H9 (cell line): ENCODE results near the gene MESD. TPM values are rescaled to one million over a fixed set of nuclear protein-coding genes. Genes with fewer than 3 reads are reported as not detected.
A peak's percentile ranks its signal among the peaks of the same experiment; 100 is the strongest.

Experiments used
- DNase-seq: peaks from one replicate; pipeline ENCODE4 v3.0.0-alpha.2; 2017
- H2AFZ ChIP-seq: one replicate; pipeline ENCODE4 v1.6.1; 2013; ENCODE audit warnings: mild to moderate bottlenecking, low read length, control low read depth, moderate library complexity
- H2AK5ac ChIP-seq: 2 replicates; pipeline ENCODE4 v1.6.1; 2013; ENCODE audit warnings: low read length, control low read depth, mixed read lengths; ENCODE audit not compliant: insufficient read length
- H2BK120ac ChIP-seq: one replicate; pipeline ENCODE4 v1.6.1; 2013; ENCODE audit warnings: low read depth, mild to moderate bottlenecking, low read length, control low read depth, inconsistent platforms; ENCODE audit not compliant: poor library complexity, severe bottlenecking
- H2BK12ac ChIP-seq: 2 replicates; pipeline ENCODE4 v1.6.1; 2013; ENCODE audit warnings: low read length, control low read depth, mixed read lengths, low read depth; ENCODE audit not compliant: insufficient read length
- H2BK15ac ChIP-seq: 2 replicates; pipeline ENCODE4 v1.6.1; 2013; ENCODE audit warnings: low read depth, low read length, control low read depth
- H2BK20ac ChIP-seq: one replicate; pipeline ENCODE4 v1.6.1; 2013; ENCODE audit warnings: low read depth, mild to moderate bottlenecking, low read length, control low read depth, inconsistent platforms; ENCODE audit not compliant: poor library complexity, severe bottlenecking
- H2BK5ac ChIP-seq: 2 replicates; pipeline ENCODE4 v1.6.1; 2013; ENCODE audit warnings: low read length, control low read depth, mixed read lengths; ENCODE audit not compliant: insufficient read length
- H3K14ac ChIP-seq: 2 replicates; pipeline ENCODE4 v1.6.1; 2013; ENCODE audit warnings: low read length, control low read depth; ENCODE audit not compliant: insufficient read depth
- H3K18ac ChIP-seq: 2 replicates; pipeline ENCODE4 v1.6.1; 2013; ENCODE audit warnings: low read depth, mild to moderate bottlenecking, mixed read lengths, low read length, control low read depth; ENCODE audit not compliant: insufficient read length
- H3K23ac ChIP-seq: 2 replicates; pipeline ENCODE4 v1.6.1; 2013; ENCODE audit warnings: low read length, control low read depth, mixed read lengths, low read depth; ENCODE audit not compliant: insufficient read length
- H3K23me2 ChIP-seq: 2 replicates; pipeline ENCODE4 v1.6.1; 2013; ENCODE audit warnings: low read depth, mild to moderate bottlenecking, mixed read lengths, low read length, control low read depth; ENCODE audit not compliant: insufficient read length, poor library complexity, severe bottlenecking
- H3K27ac ChIP-seq: 2 replicates; pipeline ENCODE4 v1.5.1; 2013; ENCODE audit warnings: low read length, control low read depth, mixed read lengths, low read depth; ENCODE audit not compliant: insufficient read length
- H3K27me3 ChIP-seq: 2 replicates; pipeline ENCODE4 v1.6.1; 2013; ENCODE audit warnings: low read length, control low read depth, inconsistent platforms; ENCODE audit not compliant: insufficient read depth
- H3K4ac ChIP-seq: 2 replicates; pipeline ENCODE4 v1.6.1; 2013; ENCODE audit warnings: low read depth, mild to moderate bottlenecking, control low read depth, inconsistent platforms, low read length, moderate library complexity
- H3K4me1 ChIP-seq: 2 replicates; pipeline ENCODE4 v1.6.1; 2013; ENCODE audit warnings: low read length, control low read depth, inconsistent platforms; ENCODE audit not compliant: insufficient read depth
- H3K4me2 ChIP-seq: 2 replicates; pipeline ENCODE4 v1.6.1; 2013; ENCODE audit warnings: low read length, control low read depth, mixed read lengths; ENCODE audit not compliant: insufficient read length, insufficient read depth
- H3K56ac ChIP-seq: 2 replicates; pipeline ENCODE4 v1.6.1; 2013; ENCODE audit warnings: low read depth, mild to moderate bottlenecking, mixed read lengths, low read length, control low read depth; ENCODE audit not compliant: insufficient read length
- H3K79me1 ChIP-seq: 2 replicates; pipeline ENCODE4 v1.6.1; 2013; ENCODE audit warnings: low read depth, mild to moderate bottlenecking, moderate library complexity, low read length, control low read depth, inconsistent platforms; ENCODE audit not compliant: insufficient read depth, poor library complexity, severe bottlenecking
- H3K79me2 ChIP-seq: 2 replicates; pipeline ENCODE4 v1.6.1; 2013; ENCODE audit warnings: low read length, control low read depth, inconsistent platforms; ENCODE audit not compliant: insufficient read depth
- H3K9ac ChIP-seq: 2 replicates; pipeline ENCODE4 v1.6.1; 2013; ENCODE audit warnings: low read length, control low read depth, mixed read lengths; ENCODE audit not compliant: insufficient read length; ENCODE audit errors: extremely low read depth
- H3K9me3 ChIP-seq: one replicate; pipeline ENCODE4 v1.6.1; 2013; ENCODE audit warnings: low read depth, low read length, inconsistent platforms; ENCODE audit not compliant: control insufficient read depth
- H3T11ph ChIP-seq: one replicate; pipeline ENCODE4 v1.6.1; 2013; ENCODE audit warnings: mild to moderate bottlenecking, low read length, control low read depth, inconsistent platforms
- H4K20me1 ChIP-seq: one replicate; pipeline ENCODE4 v1.6.1; 2013; ENCODE audit not compliant: control insufficient read depth, insufficient read length, insufficient read depth
- H4K5ac ChIP-seq: 2 replicates; pipeline ENCODE4 v1.6.1; 2013; ENCODE audit warnings: low read depth, mild to moderate bottlenecking, mixed read lengths, low read length, control low read depth; ENCODE audit not compliant: insufficient read length
- H4K8ac ChIP-seq: replicated peaks from 2 replicates; pipeline ENCODE4 v1.6.1; 2013; ENCODE audit warnings: low read length, control low read depth, mixed read lengths, low read depth; ENCODE audit not compliant: insufficient read length
- H4K91ac ChIP-seq: 2 replicates; pipeline ENCODE4 v1.6.1; 2013; ENCODE audit warnings: low read depth, mild to moderate bottlenecking, moderate library complexity, mixed read lengths, low read length, control low read depth; ENCODE audit not compliant: insufficient read length
- H3K27ac Mint-ChIP-seq, 3 experiments: 2 replicates in 2 of 3; 3 replicates in 1 of 3; pipeline ENCODE4 v1.8.0; 2020 to 2021; ENCODE audit warnings: mixed read lengths in 3 of 3, mild to moderate bottlenecking in 1 of 3, moderate library complexity in 1 of 3
- H3K27me3 Mint-ChIP-seq: 2 replicates; pipeline ENCODE4 v1.8.0; 2021; ENCODE audit warnings: low read depth, mild to moderate bottlenecking, moderate library complexity, mixed read lengths
- H3K36me3 Mint-ChIP-seq, 3 experiments: 2 replicates in 2 of 3; 3 replicates in 1 of 3; pipeline ENCODE4 v1.8.0; 2020 to 2021; ENCODE audit warnings: low read depth in 3 of 3, mixed read lengths in 3 of 3; ENCODE audit not compliant: insufficient read depth in 1 of 3
- H3K4me1 Mint-ChIP-seq, 2 experiments: 2 replicates each; pipeline ENCODE4 v1.8.0; 2020; ENCODE audit warnings: mixed read lengths in 2 of 2
- H3K4me3 Mint-ChIP-seq, 2 experiments: 2 replicates in 1 of 2; 3 replicates in 1 of 2; pipeline ENCODE4 v1.8.0; 2020 to 2021; ENCODE audit warnings: mild to moderate bottlenecking in 2 of 2, mixed read lengths in 2 of 2, moderate library complexity in 1 of 2
- H3K9me3 Mint-ChIP-seq, 2 experiments: 2 replicates in 1 of 2; 3 replicates in 1 of 2; pipeline ENCODE4 v1.8.0; 2020; ENCODE audit warnings: mild to moderate bottlenecking in 2 of 2, mixed read lengths in 2 of 2, moderate library complexity in 1 of 2
- WGBS: extraction: QIAGEN DNeasy Blood & Tissue Kit; methylation state at CpG from one replicate; pipeline ENCODE4 v1.1.7; 2013; ENCODE audit warnings: missing lambda C conversion rate, low lambda C conversion rate, mixed read lengths; ENCODE audit not compliant: insufficient read length; ENCODE audit errors: extremely low coverage; 5-methylcytosine and 5-hydroxymethylcytosine counted together
- total RNA-seq: library from RNA; stranded (reverse); gene quantifications from 2 replicates; pipeline ENCODE4 v1.2.1, GENCODE V29; 2021
- TF ChIP-seq, protein P1 (sequence below): fragments of 200-600 bp; sonication (generic); conservative IDR thresholded peaks from 3 replicates; pipeline ENCODE4 v1.8.0; 2021; ENCODE audit warnings: antibody characterized with exemption, mild to moderate bottlenecking

Gene MESD
- total RNA-seq, 1 experiment from 2014 or later: 29.1 TPM

DNA sequence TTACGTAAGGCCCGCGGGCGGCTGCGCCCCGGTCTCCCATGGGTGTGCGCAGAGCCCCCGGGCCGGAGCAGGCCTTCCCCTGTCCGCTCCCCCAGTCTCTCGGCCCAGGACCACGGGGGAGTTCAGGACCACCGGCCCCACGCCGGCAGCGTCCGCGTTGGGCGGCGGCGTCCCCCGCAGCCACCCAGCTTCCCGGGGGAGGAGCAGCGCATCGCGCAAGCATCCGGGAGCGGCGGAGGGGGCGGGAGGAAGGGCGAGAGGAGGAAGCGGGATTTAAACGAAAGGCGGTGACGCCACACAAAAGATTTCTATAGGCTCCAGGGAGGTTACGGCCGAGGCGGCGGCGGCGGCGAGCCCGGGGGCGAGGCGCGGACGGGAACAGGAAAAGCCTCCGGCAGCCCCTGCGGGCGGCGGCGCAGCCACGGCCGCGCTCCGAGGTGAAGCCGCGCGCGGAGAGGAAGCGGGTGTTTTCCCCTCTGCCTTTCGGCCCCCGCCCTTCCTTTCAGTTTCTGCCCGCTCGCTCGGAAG lies 11.1 kb upstream of the MESD start, which contains the start of gene TLNRD1:
Gene TLNRD1, plus strand, starts transcription at position 300 of the 528 bp plus-strand sequence. CDS start 1,349 bp downstream, outside the sequence.
- no peak within 1 kb of the TSS for H2BK12ac ChIP-seq
- DNase-seq: peak; percentile 90
- peak within 1 kb of the TSS; percentile 74 for H3K18ac ChIP-seq
- Mint-ChIP-seq H3K27me3 (no peaks in the 10 kb centered on the region; the same call in 1 of the 2 replicates), H3K4me1 (peaks cover 9 to 20% of the 10 kb centered on the region in 2 experiments), H3K9me3 (no peaks in the 10 kb centered on the region), H3K27ac (peak within 1 kb of the TSS in 2 of 3 experiments; percentile 78 to 97; a peak in 4 of 7 replicates), H3K4me3 (peak within 1 kb of the TSS; percentile 90 to 97), H3K36me3 (peaks cover 3 to 8% (median 6%) of the 10 kb centered on the region in 3 experiments; a peak in 3 of 7 replicates)
- H2AFZ ChIP-seq: no peak within 1 kb of the TSS
- no peaks in the 10 kb centered on the region for H3K9me3 ChIP-seq
- no peak within 1 kb of the TSS for H4K8ac ChIP-seq
- H3K14ac ChIP-seq: peak within 1 kb of the TSS; percentile 64
- peak within 1 kb of the TSS; percentile 87 for H3K4me2 ChIP-seq
- H3K9ac ChIP-seq: peak within 1 kb of the TSS; percentile 27
- H3K4me1 ChIP-seq: no peaks in the 10 kb centered on the region
- H2BK120ac ChIP-seq: no peak within 1 kb of the TSS
- peaks cover 2% of the 10 kb centered on the region; the same call in 1 of the 2 replicates for H3K79me2 ChIP-seq
- no peak within 1 kb of the TSS for H2BK15ac ChIP-seq
- no peak within 1 kb of the TSS for H3K27ac ChIP-seq
- H4K20me1 ChIP-seq: peaks cover 3% of the 10 kb centered on the region
- H3K56ac ChIP-seq: no peak within 1 kb of the TSS
- TF ChIP-seq, protein P1, sequence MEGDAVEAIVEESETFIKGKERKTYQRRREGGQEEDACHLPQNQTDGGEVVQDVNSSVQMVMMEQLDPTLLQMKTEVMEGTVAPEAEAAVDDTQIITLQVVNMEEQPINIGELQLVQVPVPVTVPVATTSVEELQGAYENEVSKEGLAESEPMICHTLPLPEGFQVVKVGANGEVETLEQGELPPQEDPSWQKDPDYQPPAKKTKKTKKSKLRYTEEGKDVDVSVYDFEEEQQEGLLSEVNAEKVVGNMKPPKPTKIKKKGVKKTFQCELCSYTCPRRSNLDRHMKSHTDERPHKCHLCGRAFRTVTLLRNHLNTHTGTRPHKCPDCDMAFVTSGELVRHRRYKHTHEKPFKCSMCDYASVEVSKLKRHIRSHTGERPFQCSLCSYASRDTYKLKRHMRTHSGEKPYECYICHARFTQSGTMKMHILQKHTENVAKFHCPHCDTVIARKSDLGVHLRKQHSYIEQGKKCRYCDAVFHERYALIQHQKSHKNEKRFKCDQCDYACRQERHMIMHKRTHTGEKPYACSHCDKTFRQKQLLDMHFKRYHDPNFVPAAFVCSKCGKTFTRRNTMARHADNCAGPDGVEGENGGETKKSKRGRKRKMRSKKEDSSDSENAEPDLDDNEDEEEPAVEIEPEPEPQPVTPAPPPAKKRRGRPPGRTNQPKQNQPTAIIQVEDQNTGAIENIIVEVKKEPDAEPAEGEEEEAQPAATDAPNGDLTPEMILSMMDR: no peak
- H2BK20ac ChIP-seq: no peak within 1 kb of the TSS
- no peak within 1 kb of the TSS for H4K91ac ChIP-seq
- H3K23me2 ChIP-seq: peaks cover 16% of the 10 kb centered on the region
- H3K79me1 ChIP-seq: no peaks in the 10 kb centered on the region
- H2BK5ac ChIP-seq: no peak within 1 kb of the TSS
- no peak within 1 kb of the TSS for H3T11ph ChIP-seq
- H4K5ac ChIP-seq: no peak within 1 kb of the TSS
- WGBS: no CpG with 5 or more reads among the region's 66 CpGs
- H3K4ac ChIP-seq: no peak within 1 kb of the TSS
- no peak within 1 kb of the TSS for H3K23ac ChIP-seq
- H3K27me3 ChIP-seq: no peaks in the 10 kb centered on the region
- H2AK5ac ChIP-seq: no peak within 1 kb of the TSS
